Uterus (tissue), 2 donors: ENCODE results near the gene CA14.

ENCODE experiments used
- POLR2A ChIP-seq, 2 donors: fragments of 450-650 bp; IDR thresholded peaks; one replicate each; pipeline ENCODE4 v1.6.1; 2016; ENCODE audit warnings: antibody characterized with exemption in 2 of 2, mild to moderate bottlenecking in 1 of 2, moderate library complexity in 1 of 2
- TF ChIP-seq, protein P1 (sequence below), 4 experiments: fragments of 200-600 bp in 2 of 4; fragments of 450-650 bp in 2 of 4; sonication (generic) in 2 of 4; IDR thresholded peaks; one replicate each; pipeline ENCODE4 v1.5.1; 2016 to 2019; ENCODE audit warnings: antibody characterized with exemption in 4 of 4, mild to moderate bottlenecking in 2 of 4, moderate library complexity in 1 of 4

DNA sequence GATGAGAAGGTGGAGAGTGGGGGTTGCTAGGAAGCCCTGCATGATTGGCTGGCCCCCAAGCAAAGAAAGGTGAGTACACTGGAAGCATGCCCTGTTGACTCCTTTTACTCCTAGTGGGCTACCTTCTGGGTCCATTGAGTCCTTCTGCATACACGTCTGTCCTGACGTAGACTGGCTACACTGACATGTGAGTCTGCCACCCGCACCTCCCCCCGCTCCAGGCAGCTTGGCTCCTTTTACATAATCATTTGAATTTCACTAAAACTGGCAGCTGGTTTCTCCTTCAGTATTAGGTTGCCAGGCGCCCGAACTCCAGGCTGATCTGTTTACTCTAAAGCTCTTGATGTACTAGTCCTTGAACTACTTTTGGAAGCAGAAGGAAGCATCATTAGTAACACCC lies 44.8 kb downstream of the CA14 start:
- TF ChIP-seq, protein P1, sequence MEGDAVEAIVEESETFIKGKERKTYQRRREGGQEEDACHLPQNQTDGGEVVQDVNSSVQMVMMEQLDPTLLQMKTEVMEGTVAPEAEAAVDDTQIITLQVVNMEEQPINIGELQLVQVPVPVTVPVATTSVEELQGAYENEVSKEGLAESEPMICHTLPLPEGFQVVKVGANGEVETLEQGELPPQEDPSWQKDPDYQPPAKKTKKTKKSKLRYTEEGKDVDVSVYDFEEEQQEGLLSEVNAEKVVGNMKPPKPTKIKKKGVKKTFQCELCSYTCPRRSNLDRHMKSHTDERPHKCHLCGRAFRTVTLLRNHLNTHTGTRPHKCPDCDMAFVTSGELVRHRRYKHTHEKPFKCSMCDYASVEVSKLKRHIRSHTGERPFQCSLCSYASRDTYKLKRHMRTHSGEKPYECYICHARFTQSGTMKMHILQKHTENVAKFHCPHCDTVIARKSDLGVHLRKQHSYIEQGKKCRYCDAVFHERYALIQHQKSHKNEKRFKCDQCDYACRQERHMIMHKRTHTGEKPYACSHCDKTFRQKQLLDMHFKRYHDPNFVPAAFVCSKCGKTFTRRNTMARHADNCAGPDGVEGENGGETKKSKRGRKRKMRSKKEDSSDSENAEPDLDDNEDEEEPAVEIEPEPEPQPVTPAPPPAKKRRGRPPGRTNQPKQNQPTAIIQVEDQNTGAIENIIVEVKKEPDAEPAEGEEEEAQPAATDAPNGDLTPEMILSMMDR (IDR thresholded peaks at IDR 0.05) = no peak
- TF ChIP-seq POLR2A (IDR thresholded peaks at IDR 0.05) = no peak
